C4-2B (cell line): ENCODE results near the gene STAT6.

Experiments
- ZFX ChIP-seq: fragments of 450-650 bp; IDR thresholded peaks from 2 replicates; pipeline ENCODE4 v1.6.1; 2017
- TF ChIP-seq, protein P1 (sequence below): fragments of 450-650 bp; conservative IDR thresholded peaks from 2 replicates; pipeline ENCODE4 v1.5.1; 2017; ENCODE audit warnings: mild to moderate bottlenecking

DNA sequence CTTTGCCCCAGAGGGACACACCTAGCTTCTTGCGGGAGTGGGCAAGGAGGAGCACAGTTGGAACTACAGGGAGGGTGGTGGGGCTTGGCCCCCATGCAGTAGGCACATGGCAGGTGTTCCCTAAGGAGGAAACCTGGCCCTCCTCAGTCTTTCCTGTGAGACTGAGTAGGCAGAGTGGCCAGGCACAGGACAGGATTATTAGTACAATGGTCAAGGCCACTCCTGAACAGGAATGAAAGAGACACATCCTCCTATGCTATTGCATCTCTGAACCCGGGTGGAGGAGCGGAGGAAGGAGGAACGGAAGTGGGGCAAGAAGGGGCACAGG lies 62.1 kb downstream of the STAT6 start:
- TF ChIP-seq, protein P1, sequence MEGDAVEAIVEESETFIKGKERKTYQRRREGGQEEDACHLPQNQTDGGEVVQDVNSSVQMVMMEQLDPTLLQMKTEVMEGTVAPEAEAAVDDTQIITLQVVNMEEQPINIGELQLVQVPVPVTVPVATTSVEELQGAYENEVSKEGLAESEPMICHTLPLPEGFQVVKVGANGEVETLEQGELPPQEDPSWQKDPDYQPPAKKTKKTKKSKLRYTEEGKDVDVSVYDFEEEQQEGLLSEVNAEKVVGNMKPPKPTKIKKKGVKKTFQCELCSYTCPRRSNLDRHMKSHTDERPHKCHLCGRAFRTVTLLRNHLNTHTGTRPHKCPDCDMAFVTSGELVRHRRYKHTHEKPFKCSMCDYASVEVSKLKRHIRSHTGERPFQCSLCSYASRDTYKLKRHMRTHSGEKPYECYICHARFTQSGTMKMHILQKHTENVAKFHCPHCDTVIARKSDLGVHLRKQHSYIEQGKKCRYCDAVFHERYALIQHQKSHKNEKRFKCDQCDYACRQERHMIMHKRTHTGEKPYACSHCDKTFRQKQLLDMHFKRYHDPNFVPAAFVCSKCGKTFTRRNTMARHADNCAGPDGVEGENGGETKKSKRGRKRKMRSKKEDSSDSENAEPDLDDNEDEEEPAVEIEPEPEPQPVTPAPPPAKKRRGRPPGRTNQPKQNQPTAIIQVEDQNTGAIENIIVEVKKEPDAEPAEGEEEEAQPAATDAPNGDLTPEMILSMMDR: no peak
- no peak for TF ChIP-seq ZFX
